Sigmoid colon (tissue), 7 donors: ENCODE measurements around the gene GNAI2. TPM values are rescaled to one million over a fixed set of nuclear protein-coding genes. Genes with fewer than 3 reads are reported as not detected.
A peak's percentile ranks its signal among the peaks of the same experiment; 100 is the strongest.
"Not testable (repeated sequence)": the region's sequence is repeated elsewhere in the genome, so short reads cannot be mapped to it uniquely, and the experiment has no call there.

Source experiments
- DNase-seq: peaks from one replicate; pipeline ENCODE4 v3.0.0-alpha.2; 2019
- H3K27ac ChIP-seq, 4 donors: fragments of 200-600 bp; sonication (generic); one replicate each; pipeline ENCODE4 v1.5.1; 2016 to 2019; ENCODE audit warnings: mild to moderate bottlenecking in 1 of 4
- H3K27me3 ChIP-seq, 3 donors: fragments of 200-600 bp; sonication (generic); one replicate each; pipeline ENCODE4 v1.5.1; 2019; ENCODE audit warnings: mild to moderate bottlenecking in 1 of 3
- H3K36me3 ChIP-seq, 4 donors: fragments of 200-600 bp; sonication (generic); one replicate each; pipeline ENCODE4 v1.5.1; 2016 to 2019
- H3K4me1 ChIP-seq, 4 donors: fragments of 200-600 bp; sonication (generic); one replicate each; pipeline ENCODE4 v1.5.1; 2017 to 2019
- H3K4me3 ChIP-seq, 4 donors: fragments of 200-600 bp; sonication (generic); one replicate each; pipeline ENCODE4 v1.5.1; 2017 to 2019; ENCODE audit warnings: mild to moderate bottlenecking in 2 of 4, moderate library complexity in 1 of 4
- H3K9me3 ChIP-seq, 4 donors: fragments of 200-600 bp in 3 of 4; sonication (generic) in 3 of 4; one replicate each; pipeline versions ENCODE4 v1.5.1 to v1.6.1; 2013 to 2019
- EP300 ChIP-seq, 4 donors: sonication (generic); formaldehyde crosslinking; IDR thresholded peaks; one replicate each; pipeline ENCODE4 v1.6.1; 2017; ENCODE audit warnings: antibody characterized with exemption in 4 of 4
- POLR2A ChIP-seq, 2 donors: fragments of 450-650 bp; IDR thresholded peaks; one replicate each; pipeline ENCODE4 v1.6.1; 2016; ENCODE audit warnings: antibody characterized with exemption in 2 of 2, mild to moderate bottlenecking in 2 of 2, moderate library complexity in 2 of 2
- POLR2AphosphoS5 ChIP-seq, 4 donors: sonication (generic); formaldehyde crosslinking; IDR thresholded peaks; one replicate each; pipeline ENCODE4 v1.6.1; 2017; ENCODE audit warnings: antibody characterized with exemption in 4 of 4
- WGBS, 2 donors: extraction: QIAGEN DNeasy Blood & Tissue Kit; methylation state at CpG; one replicate each; pipeline ENCODE4 v1.1.7; 2013; 5-methylcytosine and 5-hydroxymethylcytosine counted together
- intact Hi-C: fragments of 100-400 bp; cut with DNase I; formaldehyde crosslinking; loops from one replicate; pipeline ENCODE4 v1.15.1; 2023
- polyA plus RNA-seq, 3 donors: library from polyadenylated mRNA; stranded (reverse); fragments of 200-250 nt; gene quantifications; one replicate each; pipeline ENCODE4 v1.2.3, GENCODE V29; 2013
- total RNA-seq, 4 donors: library from RNA; depleted of rRNA; stranded (reverse); fragments of >200 nt; gene quantifications; one replicate each; pipeline ENCODE4 v1.1.0, GENCODE V29; 2016
- TF ChIP-seq, protein P1 (sequence below), 4 experiments: fragments of 450-650 bp in 3 of 4; fragments of 200-600 bp in 1 of 4; IDR thresholded peaks; one replicate each; pipeline ENCODE4 v1.5.1; 2016 to 2019; ENCODE audit warnings: antibody characterized with exemption in 4 of 4, mild to moderate bottlenecking in 3 of 4, moderate library complexity in 2 of 4
- donor health status: healthy with polysubstance abuse.
- donor health status: Bipolar disorder and iron deficiency.
- donor health status: healthy.

GNAI2 gene
- total and polyA plus RNA-seq, 7 donors = 43.9 to 171 (median 149) TPM

DNA sequence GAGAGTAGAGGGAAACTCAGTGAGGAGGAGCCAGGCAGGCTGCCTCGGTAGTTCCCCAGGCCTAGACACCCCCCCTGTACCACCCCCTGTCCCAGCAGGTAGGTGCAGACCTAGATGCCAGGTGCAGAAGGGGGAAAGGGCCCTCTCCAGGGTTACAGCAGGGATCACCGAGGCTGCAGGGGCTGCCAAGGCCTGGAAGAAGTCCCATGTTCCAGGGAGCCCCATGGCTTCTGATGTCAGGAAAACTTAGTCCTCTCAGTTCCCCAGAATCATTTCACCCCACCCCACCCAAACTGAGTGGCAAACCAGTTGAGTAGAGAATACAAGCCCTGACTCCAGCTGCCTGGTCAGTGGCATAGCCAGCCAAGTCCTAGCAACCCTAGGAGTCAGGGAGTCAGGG is 25.5 kb downstream of the GNAI2 start:
- intact Hi-C loops = loop anchor here (5.0 kb wide), 1 partner anchor 66 kb away; the partner anchor contains the start of gene TUSC2
- Histone ChIP-seq H3K9me3 (no peaks in the 10 kb centered on the region), H3K36me3 (peaks cover 15 to 30% (median 20%) of the 10 kb centered on the region in 4 donors), H3K4me3 (no peak overlapping the region), H3K27ac (peak overlapping the region; percentile 93 to 99 (median 99)), H3K4me1 (peaks cover 0 to 61% (median 51%) of the 10 kb centered on the region in 4 donors), H3K27me3 (no peaks in the 10 kb centered on the region)
- 57 to 69% methylated on average over 2 of the region's 2 CpGs for WGBS, 2 donors
- peak; percentile 70 for DNase-seq
- TF ChIP-seq POLR2A (IDR thresholded peaks at IDR 0.05) = no peak
- TF ChIP-seq, protein P1, sequence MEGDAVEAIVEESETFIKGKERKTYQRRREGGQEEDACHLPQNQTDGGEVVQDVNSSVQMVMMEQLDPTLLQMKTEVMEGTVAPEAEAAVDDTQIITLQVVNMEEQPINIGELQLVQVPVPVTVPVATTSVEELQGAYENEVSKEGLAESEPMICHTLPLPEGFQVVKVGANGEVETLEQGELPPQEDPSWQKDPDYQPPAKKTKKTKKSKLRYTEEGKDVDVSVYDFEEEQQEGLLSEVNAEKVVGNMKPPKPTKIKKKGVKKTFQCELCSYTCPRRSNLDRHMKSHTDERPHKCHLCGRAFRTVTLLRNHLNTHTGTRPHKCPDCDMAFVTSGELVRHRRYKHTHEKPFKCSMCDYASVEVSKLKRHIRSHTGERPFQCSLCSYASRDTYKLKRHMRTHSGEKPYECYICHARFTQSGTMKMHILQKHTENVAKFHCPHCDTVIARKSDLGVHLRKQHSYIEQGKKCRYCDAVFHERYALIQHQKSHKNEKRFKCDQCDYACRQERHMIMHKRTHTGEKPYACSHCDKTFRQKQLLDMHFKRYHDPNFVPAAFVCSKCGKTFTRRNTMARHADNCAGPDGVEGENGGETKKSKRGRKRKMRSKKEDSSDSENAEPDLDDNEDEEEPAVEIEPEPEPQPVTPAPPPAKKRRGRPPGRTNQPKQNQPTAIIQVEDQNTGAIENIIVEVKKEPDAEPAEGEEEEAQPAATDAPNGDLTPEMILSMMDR (IDR thresholded peaks at IDR 0.05) = no peak
- no peak for TF ChIP-seq POLR2AphosphoS5 (IDR thresholded peaks at IDR 0.05)

- intact Hi-C loops = loop anchor here (5.0 kb wide), 1 partner anchor 65 kb away; the partner anchor contains the start of gene TUSC2
- not testable (repeated sequence) for H3K4me3 ChIP-seq, DNase-seq, H3K9me3 ChIP-seq, H3K27me3 ChIP-seq
- Histone ChIP-seq H3K4me1 (peaks cover 0 to 68% (median 58%) of the 10 kb centered on the region in 4 donors), H3K36me3 (peaks cover 8 to 23% (median 13%) of the 10 kb centered on the region in 4 donors), H3K27ac (peak overlapping the region; percentile 93 to 99 (median 99))
- WGBS, 2 donors = 98 to 99% methylated on average over 4 of the region's 4 CpGs
These were observed 26.2 kb downstream of the GNAI2 start for GRCh38 chr3:50262200-50262599.

DNA sequence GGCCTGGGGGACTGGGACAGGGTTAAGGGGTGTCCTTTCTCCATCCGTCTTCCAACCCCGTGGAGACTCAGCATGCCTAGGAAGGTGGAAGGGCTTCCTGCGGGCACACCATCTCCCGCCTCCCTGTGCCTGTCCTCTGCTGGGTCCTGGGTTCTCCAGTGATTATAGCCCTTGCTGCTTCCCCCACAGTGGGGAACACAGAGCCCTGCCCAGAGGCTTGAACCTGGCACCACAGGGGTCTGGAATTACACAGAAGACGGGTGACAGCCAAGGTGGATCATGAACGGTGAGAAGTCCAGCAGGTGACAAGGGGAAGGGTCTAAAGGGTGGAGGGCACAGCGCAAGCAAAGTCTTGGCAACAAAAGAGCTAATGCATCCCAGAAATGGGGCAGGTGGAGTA is 26.8 kb downstream of the GNAI2 start:
- WGBS, 2 donors = 90 to 92% methylated on average over 7 of the region's 7 CpGs
- Histone ChIP-seq H3K27ac (peak overlapping the region; percentile 93 to 99 (median 99)), H3K9me3 (no peaks in the 10 kb centered on the region), H3K4me3 (no peak overlapping the region), H3K36me3 (peaks cover 2 to 17% (median 8%) of the 10 kb centered on the region in 4 donors), H3K27me3 (no peaks in the 10 kb centered on the region), H3K4me1 (peaks cover 0 to 73% (median 63%) of the 10 kb centered on the region in 4 donors)
- DNase-seq = no peak
- TF ChIP-seq POLR2A (IDR thresholded peaks at IDR 0.05) = no peak
- no peak for TF ChIP-seq EP300 (IDR thresholded peaks at IDR 0.05)
- TF ChIP-seq POLR2AphosphoS5 (IDR thresholded peaks at IDR 0.05) = no peak
- intact Hi-C loops = loop anchor here (5.0 kb wide), 1 partner anchor 65 kb away; the partner anchor contains the start of gene TUSC2

DNA sequence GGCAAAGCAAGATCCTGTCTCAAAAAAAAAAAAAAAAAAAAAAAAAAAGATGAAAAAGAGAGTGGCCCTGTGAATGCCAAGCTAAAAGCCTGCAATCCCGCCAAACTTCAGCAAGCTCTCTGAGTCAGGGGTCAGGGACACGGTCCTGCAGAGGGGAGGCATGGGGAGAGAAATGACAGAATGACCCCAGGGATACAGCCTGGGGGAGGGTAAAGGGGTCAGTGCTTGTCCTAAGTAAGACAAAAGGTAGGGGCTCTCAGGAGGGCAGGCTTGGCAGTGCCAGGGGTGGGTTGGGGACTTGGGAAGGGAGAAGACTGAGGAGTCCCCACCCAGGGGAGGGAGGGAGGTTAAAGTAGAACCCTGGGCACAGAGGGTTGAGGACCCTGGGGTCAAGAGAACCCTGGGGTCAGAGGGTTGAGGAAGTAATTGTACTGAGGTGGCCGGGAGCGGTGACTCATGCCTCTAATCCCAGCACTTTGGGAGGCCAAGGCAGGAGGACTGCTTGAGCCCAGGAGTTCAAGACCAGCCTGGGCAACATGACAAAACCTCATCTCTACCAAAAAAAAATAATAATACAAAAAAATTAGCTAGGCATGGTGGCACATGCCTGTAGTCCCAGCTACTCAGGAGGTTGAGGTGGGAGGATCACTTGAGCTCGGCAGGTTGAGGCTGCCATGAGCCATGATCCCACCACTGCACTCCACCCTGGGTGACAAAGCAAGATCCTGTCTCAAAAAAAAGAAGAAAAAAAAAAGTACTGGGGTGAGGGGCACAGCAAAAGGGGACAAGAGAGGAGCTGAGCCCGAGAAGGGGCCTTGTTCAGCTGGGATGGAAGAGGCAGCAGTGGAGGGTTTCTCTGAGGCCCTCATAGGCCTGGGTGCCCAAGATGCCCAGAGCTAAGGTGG is 27.7 kb downstream of the GNAI2 start:
- TF ChIP-seq POLR2A (IDR thresholded peaks at IDR 0.05) = no peak
- TF ChIP-seq EP300 (IDR thresholded peaks at IDR 0.05) = no peak
- TF ChIP-seq POLR2AphosphoS5 (IDR thresholded peaks at IDR 0.05) = no peak
- TF ChIP-seq, protein P1 (IDR thresholded peaks at IDR 0.05) = no peak
- peaks cover 0 to 82% (median 73%) of the 10 kb centered on the region in 4 donors for H3K4me1 ChIP-seq
- no peaks in the 10 kb centered on the region for H3K27me3 ChIP-seq
- intact Hi-C loops = loop anchor here (5.0 kb wide), 1 partner anchor 64 kb away; the partner anchor contains the start of gene TUSC2
- 72 to 79% methylated on average over 6 of the region's 6 CpGs for WGBS, 2 donors
- peak overlapping the region; percentile 93 to 99 (median 99) for H3K27ac ChIP-seq
- no peak for DNase-seq
- no peaks in the 10 kb centered on the region for H3K9me3 ChIP-seq
- no peak overlapping the region for H3K4me3 ChIP-seq
- peaks cover 0 to 8% (median under 1%) of the 10 kb centered on the region in 4 donors for H3K36me3 ChIP-seq

DNA sequence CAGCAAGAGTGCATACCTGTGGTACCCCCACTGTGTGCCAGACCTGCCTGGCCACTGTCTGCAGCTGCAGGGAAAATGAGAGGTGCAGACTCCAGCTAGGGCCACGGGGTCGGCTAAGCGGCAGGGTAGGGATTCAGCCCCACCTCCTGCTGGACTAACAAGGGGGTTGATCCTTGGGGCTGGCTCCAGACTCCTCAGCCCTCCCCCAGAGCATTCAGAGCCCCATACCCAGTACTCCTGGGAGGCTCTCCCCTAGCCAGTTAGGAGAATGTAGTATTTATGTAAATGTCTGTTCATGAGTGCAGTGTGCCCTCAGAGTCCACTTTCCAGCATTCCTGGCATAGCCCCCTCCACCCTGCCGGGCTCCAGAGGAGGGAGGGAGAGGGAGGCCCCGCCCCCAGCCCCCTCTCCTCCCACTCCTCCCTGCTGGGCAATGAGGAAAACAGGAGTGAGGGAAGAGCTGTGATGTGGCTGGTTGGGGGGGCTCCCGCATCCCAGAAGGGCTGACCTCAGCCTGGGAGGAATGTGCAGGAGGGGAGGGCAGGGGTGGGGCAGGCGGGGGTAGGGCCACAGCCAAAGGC is 28.5 kb downstream of the GNAI2 start:
- H3K4me3 ChIP-seq = no peak overlapping the region
- intact Hi-C loops = loop anchor here (5.0 kb wide), 1 partner anchor 63 kb away; the partner anchor contains the start of gene TUSC2
- H3K36me3 ChIP-seq = peaks cover 0 to under 1% (median 0%) of the 10 kb centered on the region in 4 donors
- peak; percentile 93 for DNase-seq
- H3K9me3 ChIP-seq = no peaks in the 10 kb centered on the region
- H3K27ac ChIP-seq = peak overlapping the region; percentile 93 to 99 (median 99)
- H3K4me1 ChIP-seq = peaks cover 0 to 84% (median 74%) of the 10 kb centered on the region in 4 donors
- H3K27me3 ChIP-seq = no peaks in the 10 kb centered on the region
- peak in 1 of 4 donors; percentile 42 for TF ChIP-seq POLR2AphosphoS5 (IDR thresholded peaks at IDR 0.05)
- no peak for TF ChIP-seq EP300 (IDR thresholded peaks at IDR 0.05)
- TF ChIP-seq, protein P1 (IDR thresholded peaks at IDR 0.05) = no peak
- TF ChIP-seq POLR2A (IDR thresholded peaks at IDR 0.05) = no peak
- WGBS, 2 donors = 17 to 46% methylated on average over 7 of the region's 7 CpGs
